SK-N-MC (cell line): ENCODE measurements around the gene CALR3.

Experiments used
- DNase-seq: peaks from one replicate; pipeline ENCODE4 v3.0.0-alpha.2; 2011; ENCODE audit warnings: low read depth, low spot score
- H3K27ac ChIP-seq: fragments of 200-600 bp; sonication (generic); 2 replicates; pipeline ENCODE4 v1.5.1; 2016; ENCODE audit warnings: mixed run types
- H3K36me3 ChIP-seq: fragments of 200-600 bp; sonication (generic); 2 replicates; pipeline ENCODE4 v1.6.1; 2017; ENCODE audit warnings: antibody characterized with exemption, low read length, mixed read lengths; ENCODE audit not compliant: insufficient read depth
- H3K4me3 ChIP-seq: fragments of 200-600 bp; sonication (generic); 2 replicates; pipeline ENCODE4 v1.5.1; 2016
- H3K9ac ChIP-seq: fragments of 200-600 bp; sonication (generic); 2 replicates; pipeline ENCODE4 v1.8.0; 2017; ENCODE audit warnings: mixed run types, mixed read lengths; ENCODE audit not compliant: insufficient read length
- H3K9me3 ChIP-seq: fragments of 200-600 bp; sonication (generic); 2 replicates; pipeline ENCODE4 v1.6.1; 2017; ENCODE audit warnings: low read depth, mild to moderate bottlenecking, antibody characterized with exemption, low read length, moderate library complexity, mixed read lengths
- EZH2 ChIP-seq: fragments of 200-600 bp; sonication (generic); IDR thresholded peaks from one replicate; pipeline ENCODE4 v1.6.1; 2017; ENCODE audit warnings: antibody characterized with exemption
- FOXP2 ChIP-seq: optimal IDR thresholded peaks from 2 replicates; pipeline ENCODE3; 2011; ENCODE audit warnings: mild to moderate bottlenecking, moderate library complexity; ENCODE audit not compliant: insufficient read depth; ENCODE audit errors: extremely low read length, control extremely low read depth
- POLR2AphosphoS5 ChIP-seq: IDR thresholded peaks from 2 replicates; pipeline ENCODE4 v1.6.1; 2012; ENCODE audit warnings: mild to moderate bottlenecking, low read depth, low read length, borderline replicate concordance

Gene CALR3

DNA sequence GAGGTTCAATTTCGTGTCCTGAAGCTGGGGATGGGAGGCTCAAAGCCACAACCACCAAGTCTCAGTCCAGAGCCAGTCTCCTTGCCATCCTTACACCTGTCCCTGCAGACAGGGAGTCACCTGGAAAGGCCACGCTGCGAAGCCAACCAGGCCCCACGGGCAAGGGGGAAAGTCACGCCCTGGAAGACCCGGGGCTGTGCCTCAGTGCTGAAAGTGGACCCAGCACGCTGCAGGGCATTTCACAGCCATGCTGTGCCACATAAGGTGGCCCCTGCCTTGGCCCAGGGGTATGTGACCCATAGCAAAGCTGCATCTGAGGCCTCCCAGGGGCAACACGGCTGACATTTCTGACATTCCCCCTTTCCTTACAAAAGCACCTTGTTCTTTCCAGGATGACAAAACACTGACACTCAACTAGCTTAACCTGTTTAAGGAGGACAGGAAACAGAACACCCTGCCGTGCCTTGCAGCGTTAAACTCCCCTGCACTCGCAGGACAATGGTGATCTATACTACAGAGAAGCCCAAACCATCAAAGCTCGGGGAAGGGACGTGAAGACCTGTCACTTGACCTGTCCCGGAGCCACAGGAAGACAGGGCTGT is 31.5 kb upstream of the CALR3 start:
- no peaks in the 10 kb centered on the region for H3K9me3 ChIP-seq
- peaks cover 93% of the 10 kb centered on the region for H3K36me3 ChIP-seq
- TF ChIP-seq EZH2 = no peak
- no peak for TF ChIP-seq FOXP2
- TF ChIP-seq POLR2AphosphoS5 = no peak

DNA sequence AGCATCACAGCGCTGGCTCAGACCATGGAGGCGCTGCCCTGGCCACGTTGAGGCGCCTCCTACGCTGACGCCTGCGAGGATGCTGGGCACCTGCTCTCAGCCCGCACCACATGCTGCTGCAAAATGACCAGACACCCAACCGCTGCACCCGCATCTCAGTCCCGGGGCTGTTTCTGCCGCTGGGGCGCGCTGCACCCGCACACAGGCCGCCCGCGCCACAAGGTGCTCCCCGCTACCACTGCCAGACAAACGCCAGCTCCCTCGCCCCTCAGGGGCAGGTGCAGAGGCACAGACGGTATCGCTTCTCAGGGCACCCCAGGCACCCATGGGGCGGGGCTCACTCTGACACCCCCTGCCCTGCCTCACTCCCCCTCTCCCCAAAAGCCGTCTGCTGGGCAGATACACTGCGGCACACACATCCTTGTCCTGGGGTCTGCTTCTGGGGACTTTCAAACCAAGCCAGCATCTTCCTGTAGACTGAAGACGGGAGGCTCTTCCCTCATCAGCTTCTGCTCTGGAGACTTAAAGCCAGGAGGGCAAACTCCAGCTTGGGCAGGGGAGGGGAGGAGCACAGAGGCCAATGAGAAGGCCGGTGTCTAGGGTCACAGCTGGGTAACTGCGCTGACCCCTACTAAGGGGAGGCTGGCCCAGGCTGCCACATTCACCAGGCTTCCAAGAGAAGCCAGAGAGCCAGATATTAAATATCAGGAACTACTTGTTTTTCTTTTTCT is 29.9 kb upstream of the CALR3 start:
- no peak overlapping the region for H3K9ac ChIP-seq
- H3K4me3 ChIP-seq = no peak overlapping the region
- no peak for TF ChIP-seq POLR2AphosphoS5
- TF ChIP-seq FOXP2 = no peak
- no peak for TF ChIP-seq EZH2
- H3K9me3 ChIP-seq = no peaks in the 10 kb centered on the region
- H3K27ac ChIP-seq = no peak overlapping the region
- no peak for DNase-seq
- H3K36me3 ChIP-seq = peaks cover 90% of the 10 kb centered on the region

More for the DNA sequence above, 31.5 kb upstream of the CALR3 start:
- Histone ChIP-seq H3K4me3 (no peak overlapping the region), H3K27ac (no peak overlapping the region), H3K9ac (no peak overlapping the region)
- no peak for DNase-seq

DNA sequence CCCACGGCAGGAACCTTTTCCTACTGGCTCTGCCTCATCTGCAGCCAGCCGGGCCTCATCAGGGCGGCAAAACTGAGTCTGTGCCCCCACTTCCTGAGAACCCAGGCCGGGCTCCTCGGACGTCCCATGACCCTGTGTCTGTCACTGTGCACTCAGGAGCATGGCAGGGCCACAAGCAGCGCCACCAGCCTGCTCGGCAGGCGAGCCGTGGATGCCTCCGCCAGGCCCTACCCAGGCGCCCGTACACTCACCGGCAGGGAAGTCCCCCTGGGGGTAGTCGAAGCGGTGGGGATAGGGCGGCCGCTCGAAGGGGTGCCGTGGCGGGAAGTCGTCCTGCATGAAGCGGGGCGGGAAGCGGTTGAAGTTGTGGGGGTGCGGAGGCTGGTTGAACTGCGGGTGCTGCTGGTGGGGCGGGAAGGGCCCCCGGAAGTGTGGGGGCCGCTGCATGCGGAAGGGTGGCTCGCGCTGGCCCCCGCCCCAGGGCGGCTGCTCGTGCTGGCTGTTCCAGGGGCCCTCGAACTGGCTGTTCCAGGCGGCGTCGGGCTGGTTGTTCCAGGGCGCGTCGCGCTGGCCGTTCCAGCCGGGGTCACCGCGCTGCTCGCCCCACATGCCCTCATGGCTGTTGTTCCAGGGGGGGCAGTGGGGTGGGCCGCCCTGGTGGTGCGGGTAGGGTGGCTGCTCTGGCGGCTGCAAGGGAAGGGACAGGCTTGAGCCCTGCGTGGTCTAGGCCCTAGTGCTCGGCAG is 29.2 kb upstream of the CALR3 start:
- no peak for TF ChIP-seq FOXP2
- TF ChIP-seq EZH2 = no peak
- TF ChIP-seq POLR2AphosphoS5 = no peak
- Histone ChIP-seq H3K9me3 (no peaks in the 10 kb centered on the region), H3K36me3 (peaks cover 90% of the 10 kb centered on the region), H3K27ac (no peak overlapping the region), H3K9ac (no peak overlapping the region), H3K4me3 (no peak overlapping the region)
- DNase-seq = no peak

DNA sequence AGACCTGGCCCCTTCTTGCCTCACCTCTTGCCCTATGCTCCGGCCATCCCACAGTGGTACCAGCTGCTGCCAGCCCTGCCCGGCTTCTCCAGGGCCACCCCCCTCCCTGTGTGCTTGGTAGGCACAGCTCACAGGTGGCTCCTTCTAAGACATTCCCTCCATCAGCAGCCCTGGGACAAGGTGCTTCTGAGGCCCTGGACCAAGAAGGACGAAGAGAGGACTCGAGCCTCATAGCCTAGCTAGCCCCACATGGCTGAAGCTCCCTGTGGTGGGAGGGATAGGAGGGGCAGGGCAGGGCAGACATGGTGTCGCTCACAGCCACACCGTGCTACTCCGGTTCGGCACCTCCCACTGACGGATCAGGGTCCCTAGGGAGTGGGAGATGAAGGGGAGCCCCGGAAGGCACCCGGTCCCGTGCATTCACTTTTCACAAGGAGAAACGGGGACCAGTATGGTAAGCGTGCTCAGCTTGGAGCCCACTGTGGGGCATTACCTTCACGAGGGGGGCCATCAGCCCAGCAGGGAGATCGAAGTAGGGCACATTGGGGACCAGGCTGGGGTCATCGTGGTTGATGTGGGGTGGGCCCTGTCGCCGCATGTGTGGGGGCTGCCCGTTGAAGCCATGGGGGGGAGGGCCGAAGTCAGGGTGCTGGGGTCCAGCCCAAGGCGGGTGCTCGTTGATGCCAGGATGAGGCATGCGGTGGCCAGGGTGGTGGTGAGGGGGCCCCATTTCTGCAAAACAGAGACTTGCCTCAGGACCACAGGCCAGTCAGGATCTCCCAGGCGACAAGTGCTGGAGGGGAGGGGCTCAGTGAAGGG is 26.8 kb upstream of the CALR3 start:
- Histone ChIP-seq H3K36me3 (peaks cover 91% of the 10 kb centered on the region), H3K27ac (no peak overlapping the region), H3K9ac (no peak overlapping the region), H3K9me3 (no peaks in the 10 kb centered on the region), H3K4me3 (no peak overlapping the region)
- TF ChIP-seq POLR2AphosphoS5 (no peak), EZH2 (no peak), FOXP2 (no peak)
- DNase-seq = no peak

DNA sequence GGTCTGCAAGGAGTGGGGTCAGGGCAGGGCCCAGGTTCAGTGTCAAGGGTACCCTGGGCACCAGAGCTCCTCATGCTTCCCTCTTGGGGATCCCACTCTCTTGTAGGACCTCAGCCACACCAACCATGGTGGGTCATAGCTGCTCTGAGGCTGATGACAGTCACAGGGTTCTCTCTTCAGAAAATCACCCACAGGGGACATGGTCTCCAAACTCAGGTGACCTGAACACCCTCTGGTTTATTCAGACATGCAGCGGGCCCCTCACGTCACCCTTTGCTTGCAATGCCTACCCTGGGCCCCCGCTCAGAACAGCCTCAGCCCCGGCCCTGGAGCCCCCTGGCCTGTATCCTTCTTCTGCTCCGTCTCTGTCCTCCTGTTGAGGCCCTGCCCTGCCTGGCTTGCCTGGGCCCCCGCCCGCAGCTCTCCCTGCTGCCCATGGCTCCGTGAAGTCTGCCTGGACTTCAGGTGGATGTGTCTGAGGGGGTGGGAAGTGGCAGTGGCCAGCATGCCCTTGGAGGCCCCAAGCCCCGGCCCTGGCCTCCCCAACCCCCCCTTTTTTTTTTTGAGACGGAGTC is 25.8 kb upstream of the CALR3 start:
- no peak overlapping the region for H3K27ac ChIP-seq

DNA sequence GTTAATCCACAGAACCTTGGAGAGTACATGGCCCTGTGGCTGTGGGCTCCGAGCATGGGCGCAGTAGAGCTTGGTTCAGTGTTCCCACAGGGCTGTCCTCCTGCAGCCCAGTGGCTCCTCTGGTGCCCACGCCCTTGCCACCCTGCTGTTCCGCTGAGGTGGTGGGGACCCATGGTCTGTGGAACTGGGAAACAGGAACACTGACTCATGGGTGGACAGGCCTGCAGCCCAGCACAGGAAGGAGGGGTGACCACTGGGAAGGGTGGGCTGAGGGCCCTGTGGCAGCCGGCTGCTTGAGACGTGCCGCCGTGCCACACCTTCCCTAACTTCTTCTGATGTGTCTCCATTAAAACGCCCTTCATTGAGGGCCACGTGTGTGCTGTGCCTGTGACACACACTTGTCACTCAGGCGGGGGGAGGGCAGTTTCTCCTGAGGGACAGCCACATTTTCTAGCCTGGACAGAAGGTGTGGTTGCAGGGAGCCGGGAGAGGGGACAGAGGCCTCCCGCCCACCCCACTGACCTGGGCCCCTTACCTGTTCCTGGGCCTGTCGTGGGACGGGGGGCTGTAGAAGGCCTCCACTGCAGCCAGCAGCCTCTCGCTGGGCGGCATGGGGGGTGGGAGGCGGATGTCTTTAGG is 25.1 kb upstream of the CALR3 start:
- no peak overlapping the region for H3K27ac ChIP-seq
- no peak overlapping the region for H3K9ac ChIP-seq
- TF ChIP-seq POLR2AphosphoS5 = peak; percentile 51; the same call in 1 of the 2 replicates
- no peak for TF ChIP-seq FOXP2
- no peak overlapping the region for H3K4me3 ChIP-seq
- no peaks in the 10 kb centered on the region for H3K9me3 ChIP-seq
- no peak for DNase-seq
- peaks cover 91% of the 10 kb centered on the region for H3K36me3 ChIP-seq

More for the DNA sequence above, 25.8 kb upstream of the CALR3 start:
- TF ChIP-seq POLR2AphosphoS5 (no peak), EZH2 (no peak), FOXP2 (no peak)
- H3K4me3 ChIP-seq = no peak overlapping the region
- no peaks in the 10 kb centered on the region for H3K9me3 ChIP-seq
- peaks cover 91% of the 10 kb centered on the region for H3K36me3 ChIP-seq
- DNase-seq = no peak
- H3K9ac ChIP-seq = no peak overlapping the region
